Measurements from ENCODE around the gene RAD21L1. TPM values are rescaled to one million over a fixed set of nuclear protein-coding genes. Genes with fewer than 3 reads are reported as not detected.

Gene RAD21L1
- total and polyA plus RNA-seq, 2 donors (not counting 3 experiments of a cell fraction or from before 2014, with no cell fraction given) = 0.06 TPM; not detected in 1

DNA sequence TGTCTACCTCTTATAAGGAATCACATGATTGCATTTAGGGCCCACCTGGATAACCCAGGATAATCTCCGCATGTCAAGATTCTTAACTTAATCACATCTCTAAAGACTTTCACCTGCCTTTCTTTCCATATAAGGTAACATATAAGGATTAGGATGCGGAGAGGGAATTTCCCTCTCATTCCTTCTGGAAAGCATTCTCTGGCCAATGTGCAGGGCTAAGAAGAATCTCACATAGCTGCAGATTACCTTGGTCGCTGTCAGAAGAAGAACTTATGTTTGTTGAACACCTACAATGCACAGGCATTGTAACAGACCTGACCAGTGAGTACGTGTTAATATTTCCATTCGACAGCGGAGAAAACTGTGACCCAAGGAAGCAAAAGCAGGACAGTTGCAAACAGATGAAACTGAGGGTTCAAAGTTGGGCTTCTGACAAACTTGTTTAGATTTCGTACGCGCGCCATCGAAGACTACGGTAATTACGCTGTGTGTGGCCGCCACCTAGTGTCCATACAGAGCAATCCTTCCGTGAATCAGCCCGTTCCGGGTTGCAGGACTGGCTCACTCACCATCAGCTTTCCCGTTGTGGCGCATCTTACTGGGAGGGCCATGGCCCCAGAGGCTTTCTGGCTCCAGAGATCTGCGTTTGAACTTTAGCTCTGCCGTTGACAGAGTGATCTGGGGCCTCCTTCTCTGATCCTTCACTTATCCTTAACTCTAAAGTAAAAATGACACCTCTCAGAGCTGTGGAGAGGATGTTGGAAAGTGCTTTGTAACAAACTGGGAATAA lies 13.0 kb upstream of the RAD21L1 start:
- no peaks in the 10 kb centered on the region for H3K36me3 ChIP-seq (ENCODE audit: control insufficient read depth in 2 of 2, extremely low read depth in 1 of 2, insufficient read depth in 2 of 2, low read length in 2 of 2)
- H2AFZ ChIP-seq (ENCODE audit: low read depth, low read length) = peak overlapping the region; percentile 60
- intact Hi-C loops (cut with micrococcal nuclease) = loop anchor here (1.0 to 10.0 kb wide), 3 partner anchors 104 to 394 kb away; no protein-coding TSS in a partner anchor
- dilution Hi-C loops (cut with MboI; ENCODE audit: extremely low pct_ligation_motif_present, low sequenced_read_pairs) = no loop called here
- no peaks in the 10 kb centered on the region for H3K9me1 ChIP-seq (replicated peaks; ENCODE audit: control insufficient read depth, extremely low read depth, insufficient read depth, low read length)
- H3K4me1 ChIP-seq (ENCODE audit: control insufficient read depth, extremely low read depth, insufficient read depth, low read length) = no peaks in the 10 kb centered on the region
- H3K4me2 ChIP-seq (ENCODE audit: insufficient read depth, low read length) = no peak overlapping the region
- TF ChIP-seq GATA2 (IDR thresholded peaks at IDR 0.05; ENCODE audit: insufficient read depth, insufficient read length, low read depth, low read length) = no peak
- no peak for TF ChIP-seq POLR2A (IDR thresholded peaks at IDR 0.05; ENCODE audit: low read depth, low read length)
- TF ChIP-seq FOS (IDR thresholded peaks at IDR 0.05; ENCODE audit: borderline replicate concordance, insufficient read depth, low read length) = no peak
- peak; percentile 50 for TF ChIP-seq EZH2 (IDR thresholded peaks at IDR 0.05; ENCODE audit: borderline replicate concordance, low read depth, low read length, severe bottlenecking)
- no peak for TF ChIP-seq MYC (IDR thresholded peaks at IDR 0.05; ENCODE audit: low read depth, low read length)
- peak; percentile 81 to 91 for TF ChIP-seq CTCF (IDR thresholded peaks at IDR 0.05; ENCODE audit: extremely low read depth in 1 of 2, insufficient read depth in 1 of 2, low read depth in 1 of 2, low read length in 2 of 2)
- no peak for TF ChIP-seq POLR2AphosphoS5 (IDR thresholded peaks at IDR 0.05; ENCODE audit: insufficient read depth, low read depth, low read length)
- TF ChIP-seq, protein P1, sequence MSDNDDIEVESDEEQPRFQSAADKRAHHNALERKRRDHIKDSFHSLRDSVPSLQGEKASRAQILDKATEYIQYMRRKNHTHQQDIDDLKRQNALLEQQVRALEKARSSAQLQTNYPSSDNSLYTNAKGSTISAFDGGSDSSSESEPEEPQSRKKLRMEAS (IDR thresholded peaks at IDR 0.05; ENCODE audit: insufficient read depth, insufficient read length) = no peak
- TF ChIP-seq JUN (IDR thresholded peaks at IDR 0.05; ENCODE audit: borderline replicate concordance, insufficient read depth, insufficient read length, low read depth) = no peak
- H4K20me1 ChIP-seq (replicated peaks; ENCODE audit: control insufficient read depth, extremely low read depth, insufficient read depth, low read length) = no peaks in the 10 kb centered on the region
- H3K27me3 ChIP-seq (ENCODE audit: control insufficient read depth in 2 of 2, insufficient read depth in 2 of 2, low read length in 2 of 2) = peaks cover 8 to 39% of the 10 kb centered on the region in 2 experiments
- DNase-seq (ENCODE audit: low read depth, low spot score) = peak; percentile 63
- H3K4me3 ChIP-seq (replicated peaks in 1 of 3; ENCODE audit: insufficient read depth in 1 of 3, low read depth in 1 of 3, low read length in 3 of 3) = no peak overlapping the region
- no peaks in the 10 kb centered on the region for H3K9me3 ChIP-seq (replicated peaks; ENCODE audit: control insufficient read depth, insufficient read depth, low read length)
- no TSS peak for BruUV-seq (replicated peaks)
- FAIRE-seq = peak; percentile 88
- no peak overlapping the region for H3K9ac ChIP-seq (replicated peaks; ENCODE audit: extremely low read depth, insufficient read depth, low read length)
- H3K27ac ChIP-seq (ENCODE audit: insufficient read depth, low read depth, low read length) = no peak overlapping the region
- POLR2A ChIA-PET = no interaction called here
- no peaks in the 10 kb centered on the region for H3K79me2 ChIP-seq (ENCODE audit: control insufficient read depth, insufficient read depth, low read length)
- CTCF ChIA-PET = interaction anchor here (0.6 to 2.4 kb wide), 26 partner anchors 10 to 397 kb away, joined by 3 to 15 read pairs (median 4); partner anchors contain the start of genes C20orf202 and NSFL1C
